ENCODE data around the gene CLOCK. TPM values are rescaled to one million over a fixed set of nuclear protein-coding genes. Genes with fewer than 3 reads are reported as not detected.

The CLOCK gene
- total RNA-seq, 4 donors from 2014 or later: 21.9 to 60.7 (median 34.2) TPM

DNA sequence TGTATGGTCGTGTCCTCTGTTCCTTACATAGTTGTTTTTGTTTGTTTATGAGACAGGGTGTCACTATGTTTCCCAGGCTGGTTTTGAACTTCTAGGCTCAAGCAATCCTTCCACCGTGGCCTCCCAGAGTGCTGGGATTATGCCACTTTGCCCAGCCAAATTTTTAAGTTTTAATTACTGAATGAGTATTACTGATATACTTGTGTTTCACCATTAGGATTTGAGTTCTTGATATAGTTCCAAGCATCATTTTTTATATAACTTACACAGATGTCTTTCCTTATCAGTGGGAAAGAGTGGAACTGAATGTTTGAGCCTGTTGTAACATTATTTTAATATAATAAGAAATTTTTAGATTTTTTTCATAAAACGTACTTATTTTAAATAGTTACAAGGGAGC, 130.5 kb downstream of the CLOCK start:
- no peaks in the 10 kb centered on the region for H3K9me3 ChIP-seq
- H3K4me1 ChIP-seq: no peaks in the 10 kb centered on the region
- no peak overlapping the region for H3K4me3 ChIP-seq
- H3K27me3 ChIP-seq: no peaks in the 10 kb centered on the region
- no peak for DNase-seq
- H3K27ac ChIP-seq: no peak overlapping the region
- TF ChIP-seq, protein P1, sequence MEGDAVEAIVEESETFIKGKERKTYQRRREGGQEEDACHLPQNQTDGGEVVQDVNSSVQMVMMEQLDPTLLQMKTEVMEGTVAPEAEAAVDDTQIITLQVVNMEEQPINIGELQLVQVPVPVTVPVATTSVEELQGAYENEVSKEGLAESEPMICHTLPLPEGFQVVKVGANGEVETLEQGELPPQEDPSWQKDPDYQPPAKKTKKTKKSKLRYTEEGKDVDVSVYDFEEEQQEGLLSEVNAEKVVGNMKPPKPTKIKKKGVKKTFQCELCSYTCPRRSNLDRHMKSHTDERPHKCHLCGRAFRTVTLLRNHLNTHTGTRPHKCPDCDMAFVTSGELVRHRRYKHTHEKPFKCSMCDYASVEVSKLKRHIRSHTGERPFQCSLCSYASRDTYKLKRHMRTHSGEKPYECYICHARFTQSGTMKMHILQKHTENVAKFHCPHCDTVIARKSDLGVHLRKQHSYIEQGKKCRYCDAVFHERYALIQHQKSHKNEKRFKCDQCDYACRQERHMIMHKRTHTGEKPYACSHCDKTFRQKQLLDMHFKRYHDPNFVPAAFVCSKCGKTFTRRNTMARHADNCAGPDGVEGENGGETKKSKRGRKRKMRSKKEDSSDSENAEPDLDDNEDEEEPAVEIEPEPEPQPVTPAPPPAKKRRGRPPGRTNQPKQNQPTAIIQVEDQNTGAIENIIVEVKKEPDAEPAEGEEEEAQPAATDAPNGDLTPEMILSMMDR (IDR thresholded peaks at IDR 0.05 in 4 of 5, conservative IDR thresholded peaks at IDR 0.05 in 1 of 5): no peak
- no peak for TF ChIP-seq POLR2A (IDR thresholded peaks at IDR 0.05)
- intact Hi-C loops (cut with DNase I; ENCODE audit: low total_unique reads) (no loop called here), in situ Hi-C loops (cut with MboI; ENCODE audit: low sequenced_read_pairs in 4 of 4) (loop anchor here in 1 of 4 donors (25.0 kb wide), 1 partner anchor 446 kb away; the partner anchor contains the start of gene EXOC1)
- no peak for ATAC-seq
- H3K36me3 ChIP-seq: peaks cover 0 to 30% of the 10 kb centered on the region in 2 donors

DNA sequence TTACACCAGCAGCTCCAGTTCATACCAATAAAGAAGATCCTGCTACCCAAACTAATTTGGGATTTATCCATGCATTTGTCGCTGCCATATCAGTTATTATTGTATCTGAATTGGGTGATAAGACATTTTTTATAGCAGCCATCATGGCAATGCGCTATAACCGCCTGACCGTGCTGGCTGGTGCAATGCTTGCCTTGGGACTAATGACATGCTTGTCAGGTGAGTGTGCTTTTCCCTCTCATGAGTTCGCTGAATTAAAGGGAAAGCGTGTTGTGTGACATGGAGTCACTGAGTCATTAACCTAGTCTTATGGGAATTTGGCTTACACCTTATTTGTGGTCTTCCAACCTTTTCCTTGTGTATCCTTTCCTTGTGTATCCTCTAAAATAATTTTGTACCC, 135.1 kb downstream of the CLOCK start:
- H3K4me3 ChIP-seq: no peak overlapping the region
- H3K27me3 ChIP-seq: no peaks in the 10 kb centered on the region
- ATAC-seq (no peak), DNase-seq (no peak)
- H3K4me1 ChIP-seq: peaks cover 0 to 16% of the 10 kb centered on the region in 2 donors
- TF ChIP-seq POLR2A (IDR thresholded peaks at IDR 0.05): no peak
- TF ChIP-seq, protein P1 (IDR thresholded peaks at IDR 0.05 in 4 of 5, conservative IDR thresholded peaks at IDR 0.05 in 1 of 5): no peak
- intact Hi-C loops (cut with DNase I; ENCODE audit: low total_unique reads): no loop called here
- peaks cover 0 to 11% of the 10 kb centered on the region in 2 donors for H3K36me3 ChIP-seq
- H3K27ac ChIP-seq: no peak overlapping the region
- in situ Hi-C loops (cut with MboI; ENCODE audit: low sequenced_read_pairs in 4 of 4): loop anchor here in 1 of 4 donors (25.0 kb wide), 1 partner anchor 451 kb away; the partner anchor contains the start of gene EXOC1
- no peaks in the 10 kb centered on the region for H3K9me3 ChIP-seq

DNA sequence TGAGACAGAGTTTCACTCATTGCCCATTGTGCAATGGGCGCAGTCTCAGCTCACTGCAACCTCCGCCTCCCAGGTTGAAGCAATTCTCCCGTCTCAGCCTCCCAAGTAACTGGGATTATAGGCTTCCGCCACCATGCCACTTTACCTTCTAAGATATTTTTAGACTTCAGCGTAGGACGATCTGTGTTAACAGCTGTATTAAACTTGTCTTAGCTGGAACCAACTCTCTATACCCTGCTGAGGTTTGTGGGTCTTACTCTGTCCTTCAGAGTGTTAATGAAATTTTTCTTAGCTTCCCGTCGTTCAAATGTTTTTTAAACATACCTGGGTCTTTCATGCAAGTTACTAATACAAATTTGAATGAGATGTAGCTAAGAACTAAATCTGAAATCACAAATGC, 136.3 kb downstream of the CLOCK start:
- H3K4me1 ChIP-seq: peaks cover 0 to 16% of the 10 kb centered on the region in 2 donors
- TF ChIP-seq, protein P1 (IDR thresholded peaks at IDR 0.05 in 4 of 5, conservative IDR thresholded peaks at IDR 0.05 in 1 of 5): no peak
- TF ChIP-seq POLR2A (IDR thresholded peaks at IDR 0.05): no peak
- no peak overlapping the region for H3K4me3 ChIP-seq
- in situ Hi-C loops (cut with MboI; ENCODE audit: low sequenced_read_pairs in 4 of 4): loop anchor here in 1 of 4 donors (25.0 kb wide), 1 partner anchor 452 kb away; the partner anchor contains the start of gene EXOC1
- H3K27ac ChIP-seq: no peak overlapping the region
- intact Hi-C loops (cut with DNase I; ENCODE audit: low total_unique reads): no loop called here
- no peak for ATAC-seq
- H3K27me3 ChIP-seq: no peaks in the 10 kb centered on the region
- H3K36me3 ChIP-seq: peaks cover 0 to 13% of the 10 kb centered on the region in 2 donors
- no peaks in the 10 kb centered on the region for H3K9me3 ChIP-seq
- no peak for DNase-seq

DNA sequence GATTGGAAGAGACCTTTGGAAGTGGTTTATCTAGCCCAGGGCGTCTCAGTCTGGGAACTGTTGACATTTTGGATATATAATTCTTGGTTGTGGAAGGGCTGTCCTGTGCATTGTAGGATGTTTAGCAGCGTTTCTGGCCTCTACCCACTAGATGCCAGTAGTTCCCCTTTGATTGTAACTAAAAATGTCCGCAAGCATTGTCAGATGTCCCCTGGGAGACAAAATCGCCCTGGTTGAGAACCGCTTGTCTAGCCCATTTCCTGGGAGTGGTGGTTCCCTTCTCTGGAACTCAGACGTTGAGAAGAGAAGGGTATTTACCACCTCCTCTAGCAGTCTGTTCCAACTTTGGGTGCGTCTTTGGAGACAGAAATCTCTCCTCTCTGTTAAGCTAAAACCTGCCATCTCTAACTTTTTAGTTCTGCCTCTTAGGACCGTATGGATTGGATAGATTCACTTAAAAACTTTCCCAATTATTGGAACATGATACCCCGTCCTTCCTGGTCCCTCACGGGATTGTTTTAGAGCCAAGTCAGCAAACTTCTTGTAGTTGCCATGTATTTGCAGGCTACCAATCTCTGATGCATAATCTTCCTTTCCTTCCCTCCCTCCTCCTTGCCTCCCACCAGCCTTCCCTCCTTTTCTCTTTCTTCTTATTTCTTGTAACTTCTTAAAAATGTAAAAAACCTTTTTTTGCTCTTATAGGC, 137.1 kb downstream of the CLOCK start:
- Histone ChIP-seq H3K27ac (no peak overlapping the region), H3K36me3 (peaks cover 0 to 21% of the 10 kb centered on the region in 2 donors), H3K4me1 (peaks cover 0 to 16% of the 10 kb centered on the region in 2 donors), H3K4me3 (no peak overlapping the region), H3K9me3 (no peaks in the 10 kb centered on the region), H3K27me3 (no peaks in the 10 kb centered on the region)
- ATAC-seq (peak in 1 of 2 donors; percentile 53), DNase-seq (no peak)
- intact Hi-C loops (cut with DNase I; ENCODE audit: low total_unique reads) (no loop called here), in situ Hi-C loops (cut with MboI; ENCODE audit: low sequenced_read_pairs in 4 of 4) (loop anchor here in 1 of 4 donors (25.0 kb wide), 1 partner anchor 453 kb away; the partner anchor contains the start of gene EXOC1)
- TF ChIP-seq, protein P1 (IDR thresholded peaks at IDR 0.05 in 4 of 5, conservative IDR thresholded peaks at IDR 0.05 in 1 of 5): peak in 1 of 5 experiments; percentile 15
- no peak for TF ChIP-seq POLR2A (IDR thresholded peaks at IDR 0.05)
